GM23338 (cell line): Measurements from ENCODE around the gene GUCA1C. TPM values are rescaled to one million over a fixed set of nuclear protein-coding genes. Genes with fewer than 3 reads are reported as not detected.

Experiments
- STAT1 ChIP-seq: IDR thresholded peaks from one replicate; pipeline ENCODE4 v1.6.1; 2016; ENCODE audit warnings: antibody characterized with exemption; ENCODE audit not compliant: unreplicated experiment
- polyA plus RNA-seq: library from polyadenylated mRNA; unstranded; fragments of >200 nt; fragmentation: Nextera tagmentation; extraction: Ambion mirVana; gene quantifications from 2 replicates; pipeline ENCODE4 v1.2.1, GENCODE V29; 2016
- total RNA-seq: library from RNA; depleted of rRNA; stranded (reverse); fragments of >200 nt; shearing (Covaris generic); gene quantifications from 2 replicates; pipeline ENCODE4 v1.2.3, GENCODE V29; 2014; rRNA removed
- TF ChIP-seq, protein P1 (sequence below): IDR thresholded peaks from one replicate; pipeline ENCODE4 v1.6.1; 2018; ENCODE audit warnings: antibody characterized with exemption; ENCODE audit not compliant: unreplicated experiment

The GUCA1C gene
- total and polyA plus RNA-seq, 2 experiments from 2014 or later = not detected

DNA sequence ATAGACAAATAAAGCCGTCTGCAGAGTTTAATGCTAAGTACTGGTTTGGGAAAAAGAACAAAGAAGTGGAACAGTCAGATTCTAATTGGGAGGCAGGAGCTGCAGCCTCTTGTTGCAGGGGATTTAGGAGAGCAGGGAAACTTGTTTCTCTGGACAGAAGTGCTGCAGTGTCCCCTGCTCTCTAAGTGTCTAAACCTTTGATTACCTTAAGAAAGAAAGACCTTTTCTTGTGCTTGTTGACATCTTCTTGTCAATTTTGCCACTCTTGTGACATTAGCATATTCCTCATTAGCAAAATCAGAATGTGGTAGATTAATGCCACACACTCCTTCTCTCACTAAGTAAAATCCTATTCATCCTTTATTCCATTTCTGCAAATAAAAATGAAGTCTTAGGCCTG is 92.3 kb downstream of the GUCA1C start (continued):
- TF ChIP-seq, protein P1, sequence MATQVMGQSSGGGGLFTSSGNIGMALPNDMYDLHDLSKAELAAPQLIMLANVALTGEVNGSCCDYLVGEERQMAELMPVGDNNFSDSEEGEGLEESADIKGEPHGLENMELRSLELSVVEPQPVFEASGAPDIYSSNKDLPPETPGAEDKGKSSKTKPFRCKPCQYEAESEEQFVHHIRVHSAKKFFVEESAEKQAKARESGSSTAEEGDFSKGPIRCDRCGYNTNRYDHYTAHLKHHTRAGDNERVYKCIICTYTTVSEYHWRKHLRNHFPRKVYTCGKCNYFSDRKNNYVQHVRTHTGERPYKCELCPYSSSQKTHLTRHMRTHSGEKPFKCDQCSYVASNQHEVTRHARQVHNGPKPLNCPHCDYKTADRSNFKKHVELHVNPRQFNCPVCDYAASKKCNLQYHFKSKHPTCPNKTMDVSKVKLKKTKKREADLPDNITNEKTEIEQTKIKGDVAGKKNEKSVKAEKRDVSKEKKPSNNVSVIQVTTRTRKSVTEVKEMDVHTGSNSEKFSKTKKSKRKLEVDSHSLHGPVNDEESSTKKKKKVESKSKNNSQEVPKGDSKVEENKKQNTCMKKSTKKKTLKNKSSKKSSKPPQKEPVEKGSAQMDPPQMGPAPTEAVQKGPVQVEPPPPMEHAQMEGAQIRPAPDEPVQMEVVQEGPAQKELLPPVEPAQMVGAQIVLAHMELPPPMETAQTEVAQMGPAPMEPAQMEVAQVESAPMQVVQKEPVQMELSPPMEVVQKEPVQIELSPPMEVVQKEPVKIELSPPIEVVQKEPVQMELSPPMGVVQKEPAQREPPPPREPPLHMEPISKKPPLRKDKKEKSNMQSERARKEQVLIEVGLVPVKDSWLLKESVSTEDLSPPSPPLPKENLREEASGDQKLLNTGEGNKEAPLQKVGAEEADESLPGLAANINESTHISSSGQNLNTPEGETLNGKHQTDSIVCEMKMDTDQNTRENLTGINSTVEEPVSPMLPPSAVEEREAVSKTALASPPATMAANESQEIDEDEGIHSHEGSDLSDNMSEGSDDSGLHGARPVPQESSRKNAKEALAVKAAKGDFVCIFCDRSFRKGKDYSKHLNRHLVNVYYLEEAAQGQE = no peak
- no peak for TF ChIP-seq STAT1

Other genes starting within 250 kb of the GUCA1C start
- not detected in 2 replicates for gene RETNLB, start 196.5 kb downstream of the GUCA1C start, total RNA-seq
- not detected in 2 replicates for gene RETNLB, start 196.5 kb downstream of the GUCA1C start, polyA plus RNA-seq
- not detected in 2 replicates for gene TRAT1, start 131.1 kb downstream of the GUCA1C start, total RNA-seq
- gene TRAT1, start 131.1 kb downstream of the GUCA1C start, polyA plus RNA-seq = not detected in 2 replicates
- not detected in 2 replicates for gene MORC1, start 164.3 kb upstream of the GUCA1C start, total RNA-seq
- gene MORC1, start 164.3 kb upstream of the GUCA1C start, polyA plus RNA-seq = not detected in 2 replicates
- gene C3orf85, start 182.8 kb upstream of the GUCA1C start, total RNA-seq = not detected in 2 replicates
- not detected in 2 replicates for gene C3orf85, start 182.8 kb upstream of the GUCA1C start, polyA plus RNA-seq